Uterus (tissue), 4 donors: ENCODE measurements around the gene STXBP4. TPM values are rescaled to one million over a fixed set of nuclear protein-coding genes. Genes with fewer than 3 reads are reported as not detected.

ENCODE experiments used
- DNase-seq, 2 donors: peaks; one replicate each; pipeline ENCODE4 v3.0.0-alpha.2; 2019 to 2020
- H3K27ac ChIP-seq, 2 donors: fragments of 200-600 bp; sonication (generic); 1 replicate in 1 of 2; 2 replicates in 1 of 2; pipeline ENCODE4 v1.5.1; 2016 to 2018
- H3K27me3 ChIP-seq, 2 donors: fragments of 200-600 bp; sonication (generic); one replicate each; pipeline ENCODE4 v1.5.1; 2018 to 2019; ENCODE audit warnings: control low read depth in 1 of 2
- H3K36me3 ChIP-seq, 2 donors: fragments of 200-600 bp; sonication (generic); one replicate each; pipeline ENCODE4 v1.5.1; 2019; ENCODE audit warnings: control low read depth in 1 of 2
- H3K4me1 ChIP-seq, 2 donors: fragments of 200-600 bp; sonication (generic); one replicate each; pipeline ENCODE4 v1.5.1; 2018 to 2019; ENCODE audit warnings: control low read depth in 1 of 2
- H3K4me3 ChIP-seq, 2 donors: fragments of 200-600 bp; sonication (generic); 1 replicate in 1 of 2; 2 replicates in 1 of 2; pipeline ENCODE4 v1.5.1; 2018 to 2019; ENCODE audit warnings: mild to moderate bottlenecking in 1 of 2
- H3K9me3 ChIP-seq, 2 donors: fragments of 200-600 bp; sonication (generic); one replicate each; pipeline ENCODE4 v1.5.1; 2019; ENCODE audit warnings: control low read depth in 1 of 2
- CTCF ChIP-seq, 4 experiments: fragments of 200-600 bp in 2 of 4; fragments of 450-650 bp in 2 of 4; sonication (generic) in 2 of 4; IDR thresholded peaks; one replicate each; pipeline ENCODE4 v1.5.1; 2016 to 2019; ENCODE audit warnings: antibody characterized with exemption in 4 of 4, mild to moderate bottlenecking in 2 of 4, moderate library complexity in 1 of 4
- POLR2A ChIP-seq, 2 donors: fragments of 450-650 bp; IDR thresholded peaks; one replicate each; pipeline ENCODE4 v1.6.1; 2016; ENCODE audit warnings: antibody characterized with exemption in 2 of 2, mild to moderate bottlenecking in 1 of 2, moderate library complexity in 1 of 2
- intact Hi-C: fragments of 100-400 bp; cut with DNase I; formaldehyde crosslinking; loops from one replicate; pipeline ENCODE4 v1.15.1; 2023; ENCODE audit warnings: low total_unique reads
- small RNA-seq: library from RNA; depleted of rRNA; stranded (forward); fragments of <200 nt; gene quantifications from one replicate; pipeline ENCODE3, GENCODE V24; 2016
- total RNA-seq, 4 donors: library from RNA; depleted of rRNA in 3 of 4; stranded (reverse); fragments of >200 nt in 3 of 4; gene quantifications; one replicate each; pipeline versions ENCODE4 v1.1.0 to v1.2.4, GENCODE V29; 2014 to 2023
- donor health status: DM: yes; HTN: yes; CAD: no.

STXBP4 gene
- total RNA-seq, 4 donors from 2014 or later: 2.8 to 100 (median 20.9) TPM

DNA sequence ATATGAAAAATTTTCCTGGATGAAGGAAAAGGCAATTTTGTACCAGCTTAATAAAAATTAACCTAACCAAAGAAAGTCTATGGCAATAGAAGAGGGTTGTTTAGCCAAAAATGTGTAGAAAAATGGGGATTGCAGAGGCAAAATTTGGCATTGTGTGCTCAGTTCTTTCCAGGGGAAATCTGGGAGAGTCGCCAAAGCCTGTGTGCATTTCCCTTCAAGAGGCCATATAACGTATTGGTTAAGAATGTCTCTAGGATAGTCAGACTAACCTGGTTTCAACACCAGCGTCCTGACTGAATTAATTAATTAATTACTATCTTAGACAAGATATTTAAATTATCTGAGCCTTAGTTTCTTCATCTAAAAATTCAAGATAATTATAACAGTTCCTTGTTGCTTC is 251.4 kb downstream of the STXBP4 start:
- TF ChIP-seq POLR2A (IDR thresholded peaks at IDR 0.05) (no peak), CTCF (IDR thresholded peaks at IDR 0.05) (no peak)
- Histone ChIP-seq H3K27ac (no peak overlapping the region), H3K27me3 (no peaks in the 10 kb centered on the region), H3K9me3 (no peaks in the 10 kb centered on the region), H3K4me3 (no peak overlapping the region), H3K36me3 (no peaks in the 10 kb centered on the region), H3K4me1 (no peaks in the 10 kb centered on the region)
- intact Hi-C loops: no loop called here
- no peak for DNase-seq

Small RNAs within 50 kb of the gene (small RNA-seq; reads per million reads assigned to genes)
- gene AC007485.1: not detected

Other genes starting within 250 kb of the STXBP4 start
- 10 to 100 TPM in 3 of 4 donors, 1 to 10 TPM in 1; 3.1 to 37.1 (median 20.9) TPM for gene TOM1L1, start 67.9 kb upstream of the STXBP4 start, total RNA-seq
- gene COX11, start 111 bp upstream of the STXBP4 start, total RNA-seq: 10 to 100 TPM; 53.3 to 90.3 (median 74.2) TPM